ENCODE data around the gene PODNL1. TPM values are rescaled to one million over a fixed set of nuclear protein-coding genes. Genes with fewer than 3 reads are reported as not detected.

PODNL1 gene
- total and polyA plus RNA-seq, 2 experiments from 2014 or later, result 0.24 TPM; not detected in 1

DNA sequence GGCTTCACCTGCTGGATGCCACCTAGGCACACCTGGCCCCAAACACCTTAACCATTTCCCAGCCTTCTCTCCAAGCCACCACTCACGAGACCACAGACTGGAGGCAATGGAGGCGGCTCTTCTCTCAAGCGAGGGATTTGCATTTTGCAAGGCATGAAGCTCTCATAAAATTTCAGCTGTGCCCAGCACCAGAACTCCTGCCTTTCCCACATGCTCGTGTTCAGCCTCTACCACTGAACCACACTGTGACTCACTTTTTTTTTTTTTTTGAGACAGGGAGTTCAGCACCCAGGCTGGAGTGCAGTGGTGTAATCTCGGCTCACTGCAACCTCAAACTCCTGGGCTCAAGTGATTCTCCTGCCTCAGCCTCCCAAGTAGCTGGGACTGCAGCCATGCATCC lies 50.7 kb downstream of the PODNL1 start (continued):
- TF ChIP-seq, protein P1, sequence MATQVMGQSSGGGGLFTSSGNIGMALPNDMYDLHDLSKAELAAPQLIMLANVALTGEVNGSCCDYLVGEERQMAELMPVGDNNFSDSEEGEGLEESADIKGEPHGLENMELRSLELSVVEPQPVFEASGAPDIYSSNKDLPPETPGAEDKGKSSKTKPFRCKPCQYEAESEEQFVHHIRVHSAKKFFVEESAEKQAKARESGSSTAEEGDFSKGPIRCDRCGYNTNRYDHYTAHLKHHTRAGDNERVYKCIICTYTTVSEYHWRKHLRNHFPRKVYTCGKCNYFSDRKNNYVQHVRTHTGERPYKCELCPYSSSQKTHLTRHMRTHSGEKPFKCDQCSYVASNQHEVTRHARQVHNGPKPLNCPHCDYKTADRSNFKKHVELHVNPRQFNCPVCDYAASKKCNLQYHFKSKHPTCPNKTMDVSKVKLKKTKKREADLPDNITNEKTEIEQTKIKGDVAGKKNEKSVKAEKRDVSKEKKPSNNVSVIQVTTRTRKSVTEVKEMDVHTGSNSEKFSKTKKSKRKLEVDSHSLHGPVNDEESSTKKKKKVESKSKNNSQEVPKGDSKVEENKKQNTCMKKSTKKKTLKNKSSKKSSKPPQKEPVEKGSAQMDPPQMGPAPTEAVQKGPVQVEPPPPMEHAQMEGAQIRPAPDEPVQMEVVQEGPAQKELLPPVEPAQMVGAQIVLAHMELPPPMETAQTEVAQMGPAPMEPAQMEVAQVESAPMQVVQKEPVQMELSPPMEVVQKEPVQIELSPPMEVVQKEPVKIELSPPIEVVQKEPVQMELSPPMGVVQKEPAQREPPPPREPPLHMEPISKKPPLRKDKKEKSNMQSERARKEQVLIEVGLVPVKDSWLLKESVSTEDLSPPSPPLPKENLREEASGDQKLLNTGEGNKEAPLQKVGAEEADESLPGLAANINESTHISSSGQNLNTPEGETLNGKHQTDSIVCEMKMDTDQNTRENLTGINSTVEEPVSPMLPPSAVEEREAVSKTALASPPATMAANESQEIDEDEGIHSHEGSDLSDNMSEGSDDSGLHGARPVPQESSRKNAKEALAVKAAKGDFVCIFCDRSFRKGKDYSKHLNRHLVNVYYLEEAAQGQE (IDR thresholded peaks at IDR 0.05; ENCODE audit: unreplicated experiment), result no peak
- TF ChIP-seq POLR2AphosphoS5 (IDR thresholded peaks at IDR 0.05; ENCODE audit: low read depth) (no peak), NANOG (IDR thresholded peaks at IDR 0.05; ENCODE audit: borderline replicate concordance) (no peak), CREB1 (CRISPR knock-in tag; IDR thresholded peaks at IDR 0.05; ENCODE audit: low read depth) (no peak), STAT1 (IDR thresholded peaks at IDR 0.05; ENCODE audit: unreplicated experiment) (no peak)
- TF ChIP-seq, protein P2, sequence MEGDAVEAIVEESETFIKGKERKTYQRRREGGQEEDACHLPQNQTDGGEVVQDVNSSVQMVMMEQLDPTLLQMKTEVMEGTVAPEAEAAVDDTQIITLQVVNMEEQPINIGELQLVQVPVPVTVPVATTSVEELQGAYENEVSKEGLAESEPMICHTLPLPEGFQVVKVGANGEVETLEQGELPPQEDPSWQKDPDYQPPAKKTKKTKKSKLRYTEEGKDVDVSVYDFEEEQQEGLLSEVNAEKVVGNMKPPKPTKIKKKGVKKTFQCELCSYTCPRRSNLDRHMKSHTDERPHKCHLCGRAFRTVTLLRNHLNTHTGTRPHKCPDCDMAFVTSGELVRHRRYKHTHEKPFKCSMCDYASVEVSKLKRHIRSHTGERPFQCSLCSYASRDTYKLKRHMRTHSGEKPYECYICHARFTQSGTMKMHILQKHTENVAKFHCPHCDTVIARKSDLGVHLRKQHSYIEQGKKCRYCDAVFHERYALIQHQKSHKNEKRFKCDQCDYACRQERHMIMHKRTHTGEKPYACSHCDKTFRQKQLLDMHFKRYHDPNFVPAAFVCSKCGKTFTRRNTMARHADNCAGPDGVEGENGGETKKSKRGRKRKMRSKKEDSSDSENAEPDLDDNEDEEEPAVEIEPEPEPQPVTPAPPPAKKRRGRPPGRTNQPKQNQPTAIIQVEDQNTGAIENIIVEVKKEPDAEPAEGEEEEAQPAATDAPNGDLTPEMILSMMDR (conservative IDR thresholded peaks at IDR 0.05; ENCODE audit: low read depth in 2 of 2), result no peak
- TF ChIP-seq, protein P3, sequence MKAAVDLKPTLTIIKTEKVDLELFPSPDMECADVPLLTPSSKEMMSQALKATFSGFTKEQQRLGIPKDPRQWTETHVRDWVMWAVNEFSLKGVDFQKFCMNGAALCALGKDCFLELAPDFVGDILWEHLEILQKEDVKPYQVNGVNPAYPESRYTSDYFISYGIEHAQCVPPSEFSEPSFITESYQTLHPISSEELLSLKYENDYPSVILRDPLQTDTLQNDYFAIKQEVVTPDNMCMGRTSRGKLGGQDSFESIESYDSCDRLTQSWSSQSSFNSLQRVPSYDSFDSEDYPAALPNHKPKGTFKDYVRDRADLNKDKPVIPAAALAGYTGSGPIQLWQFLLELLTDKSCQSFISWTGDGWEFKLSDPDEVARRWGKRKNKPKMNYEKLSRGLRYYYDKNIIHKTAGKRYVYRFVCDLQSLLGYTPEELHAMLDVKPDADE (IDR thresholded peaks at IDR 0.05), result no peak

DNA sequence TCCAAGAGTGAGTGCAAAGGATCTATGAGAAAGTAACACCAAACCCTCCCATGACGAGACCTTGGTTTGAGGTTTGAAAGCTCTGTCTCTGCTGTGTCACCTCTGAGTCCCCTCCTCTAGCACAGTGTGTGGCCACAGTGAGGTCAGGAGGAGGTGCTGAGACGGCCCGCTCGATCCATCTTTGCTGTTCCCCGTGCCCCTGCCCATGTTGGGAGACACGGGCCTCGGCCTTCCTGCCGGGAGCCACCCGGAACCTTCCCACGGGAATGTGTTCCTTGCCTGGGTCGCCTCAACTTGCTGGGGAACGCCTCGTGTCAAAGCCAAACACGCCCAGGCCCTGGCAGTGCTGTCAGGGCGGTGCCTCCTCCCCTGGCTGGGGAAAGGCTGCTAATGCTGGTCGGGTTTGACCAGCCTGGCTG lies 51.2 kb downstream of the PODNL1 start:
- H3K4me1 Mint-ChIP-seq, result peaks cover 8% of the 10 kb centered on the region
- peaks cover 2% of the 10 kb centered on the region for H3K27me3 Mint-ChIP-seq (ENCODE audit: insufficient read depth, low read depth, poor library complexity)
- no peaks in the 10 kb centered on the region for H3K36me3 Mint-ChIP-seq (ENCODE audit: low read depth)
- no peak overlapping the region for H3K4me3 ChIP-seq
- H3K4me2 ChIP-seq, result no peak overlapping the region
- no peak overlapping the region for H2AFZ ChIP-seq
- TF ChIP-seq JUNB (IDR thresholded peaks at IDR 0.05; ENCODE audit: unreplicated experiment) (no peak), STAT1 (IDR thresholded peaks at IDR 0.05; ENCODE audit: unreplicated experiment) (no peak)
- TF ChIP-seq, protein P2 (conservative IDR thresholded peaks at IDR 0.05; ENCODE audit: low read depth in 2 of 2), result no peak
- TF ChIP-seq, protein P1 (IDR thresholded peaks at IDR 0.05; ENCODE audit: unreplicated experiment), result no peak
- H3F3A ChIP-seq (replicated peaks; ENCODE audit: low read depth), result no peaks in the 10 kb centered on the region
- no peak overlapping the region for H3K4me3 Mint-ChIP-seq
- no peaks in the 10 kb centered on the region for H3K9me3 Mint-ChIP-seq
- no peak for ATAC-seq
- H3K27ac Mint-ChIP-seq, result no peak overlapping the region
- no peak overlapping the region for H3K27ac ChIP-seq (ENCODE audit: low read depth)
- H4K20me1 ChIP-seq (replicated peaks; ENCODE audit: insufficient read depth), result no peaks in the 10 kb centered on the region
- H3K4me1 ChIP-seq (ENCODE audit: insufficient read depth), result peaks cover 2% of the 10 kb centered on the region; the same call in 1 of the 2 replicates
- H3K27me3 ChIP-seq (ENCODE audit: insufficient read depth), result no peaks in the 10 kb centered on the region
- no peak for DNase-seq (ENCODE audit: low spot score)
- H3K36me3 ChIP-seq (ENCODE audit: insufficient read depth), result no peaks in the 10 kb centered on the region
- no peaks in the 10 kb centered on the region for H3K79me2 ChIP-seq (replicated peaks; ENCODE audit: insufficient read depth)
- H3K9me2 ChIP-seq (ENCODE audit: insufficient read depth), result no peaks in the 10 kb centered on the region
